ENCODE measurements around the gene PECR.

Gene PECR

GRCh38 chr2:216119146-216119545 lies 37.5 kb upstream of the PECR start:
- no peak for TF ChIP-seq CTCF (IDR thresholded peaks at IDR 0.05; ENCODE audit: low read depth, low read length)

GRCh38 chr2:216118474-216118873 lies 36.9 kb upstream of the PECR start:
- Histone ChIP-seq H3K9me3 (ENCODE audit: severe bottlenecking) (no peaks in the 10 kb centered on the region), H3K4me3 (ENCODE audit: low read depth, low read length) (no peak overlapping the region), H3K27me3 (ENCODE audit: insufficient read depth, low read depth, severe bottlenecking) (no peaks in the 10 kb centered on the region), H3K36me3 (peaks cover 91% of the 10 kb centered on the region), H3K27ac (no peak overlapping the region)
- DNase-seq, result no peak
- TF ChIP-seq CTCF (IDR thresholded peaks at IDR 0.05; ENCODE audit: low read depth, low read length), result no peak

More at GRCh38 chr2:216119146-216119545, 37.5 kb upstream of the PECR start:
- H3K27me3 ChIP-seq (ENCODE audit: insufficient read depth, low read depth, severe bottlenecking), result no peaks in the 10 kb centered on the region
- peaks cover 91% of the 10 kb centered on the region for H3K36me3 ChIP-seq
- no peaks in the 10 kb centered on the region for H3K9me3 ChIP-seq (ENCODE audit: severe bottlenecking)
- DNase-seq, result no peak
- no peak overlapping the region for H3K27ac ChIP-seq
- no peak overlapping the region for H3K4me3 ChIP-seq (ENCODE audit: low read depth, low read length)

GRCh38 chr2:216117561-216118340 lies 36.1 kb upstream of the PECR start:
- no peaks in the 10 kb centered on the region for H3K9me3 ChIP-seq (ENCODE audit: severe bottlenecking)
- H3K27ac ChIP-seq, result 0 out of 2 replicates have a peak overlapping the region, but pooled peaks have one; percentile 19
- no peak for DNase-seq
- TF ChIP-seq CTCF (IDR thresholded peaks at IDR 0.05; ENCODE audit: low read depth, low read length), result no peak
- H3K4me3 ChIP-seq (ENCODE audit: low read depth, low read length), result no peak overlapping the region
- H3K27me3 ChIP-seq (ENCODE audit: insufficient read depth, low read depth, severe bottlenecking), result no peaks in the 10 kb centered on the region
- peaks cover 91% of the 10 kb centered on the region for H3K36me3 ChIP-seq

- H3K27me3 ChIP-seq (ENCODE audit: insufficient read depth, low read depth, severe bottlenecking), result no peaks in the 10 kb centered on the region
- DNase-seq, result no peak
- TF ChIP-seq CTCF (IDR thresholded peaks at IDR 0.05; ENCODE audit: low read depth, low read length), result no peak
- no peaks in the 10 kb centered on the region for H3K9me3 ChIP-seq (ENCODE audit: severe bottlenecking)
- peak overlapping the region; percentile 97 for H3K27ac ChIP-seq
- H3K4me3 ChIP-seq (ENCODE audit: low read depth, low read length), result no peak overlapping the region
- H3K36me3 ChIP-seq, result peaks cover 91% of the 10 kb centered on the region
These were observed 34.8 kb upstream of the PECR start for GRCh38 chr2:216116418-216116817.

- peaks cover 87% of the 10 kb centered on the region for H3K36me3 ChIP-seq
- peak; percentile 78 for TF ChIP-seq CTCF (IDR thresholded peaks at IDR 0.05; ENCODE audit: low read depth, low read length)
These were observed 33.3 kb upstream of the PECR start for GRCh38 chr2:216114714-216115531.

More at GRCh38 chr2:216114714-216115531, 33.3 kb upstream of the PECR start:
- DNase-seq, result peak; percentile 99
- Histone ChIP-seq H3K27ac (peak overlapping the region; percentile 97), H3K9me3 (ENCODE audit: severe bottlenecking) (no peaks in the 10 kb centered on the region), H3K4me3 (ENCODE audit: low read depth, low read length) (peak overlapping the region; percentile 56), H3K27me3 (ENCODE audit: insufficient read depth, low read depth, severe bottlenecking) (no peaks in the 10 kb centered on the region)

Measured in WERI-Rb-1 (cell line).